Left ventricle myocardium inferior (tissue), 1 donor: ENCODE results near the gene CLASP2. TPM values are rescaled to one million over a fixed set of nuclear protein-coding genes. Genes with fewer than 3 reads are reported as not detected.

Experiments
- DNase-seq: peaks from one replicate; pipeline ENCODE4 v3.0.0-alpha.2; 2020
- H3K27ac ChIP-seq: fragments of 200-600 bp; replicated peaks from 2 replicates; pipeline ENCODE4 v1.8.0; 2021
- H3K27me3 ChIP-seq: fragments of 200-600 bp; 2 replicates; pipeline ENCODE4 v1.8.0; 2021; ENCODE audit warnings: low read depth
- H3K36me3 ChIP-seq: fragments of 200-600 bp; 2 replicates; pipeline ENCODE4 v1.8.0; 2021
- H3K4me1 ChIP-seq: fragments of 200-600 bp; 2 replicates; pipeline ENCODE4 v1.8.0; 2021
- H3K4me3 ChIP-seq: fragments of 200-600 bp; 2 replicates; pipeline ENCODE4 v1.8.0; 2021; ENCODE audit warnings: mild to moderate bottlenecking, moderate library complexity
- H3K9me3 ChIP-seq: fragments of 200-600 bp; replicated peaks from 2 replicates; pipeline ENCODE4 v1.8.0; 2021
- CTCF ChIP-seq: fragments of 200-600 bp; IDR thresholded peaks from 2 replicates; pipeline ENCODE4 v1.8.0; 2021; ENCODE audit warnings: antibody characterized with exemption, mild to moderate bottlenecking, borderline replicate concordance
- intact Hi-C: fragments of 100-400 bp; cut with micrococcal nuclease; formaldehyde crosslinking; loops from one replicate; pipeline ENCODE4 v1.11.0; 2022
- total RNA-seq: library from RNA; stranded (reverse); fragmentation: NEBNext Ultra II Directional; extraction: Animal tissue kit (Norgen Biotek cat#: 25700); gene quantifications from one replicate; pipeline ENCODE4 v1.2.1, GENCODE V29; 2021
- donor health status: DM: no; HTN: yes; CAD: no; lungs with severe emphysema.

CLASP2 gene
- total RNA-seq, 1 donor from 2014 or later: 75.0 TPM

DNA sequence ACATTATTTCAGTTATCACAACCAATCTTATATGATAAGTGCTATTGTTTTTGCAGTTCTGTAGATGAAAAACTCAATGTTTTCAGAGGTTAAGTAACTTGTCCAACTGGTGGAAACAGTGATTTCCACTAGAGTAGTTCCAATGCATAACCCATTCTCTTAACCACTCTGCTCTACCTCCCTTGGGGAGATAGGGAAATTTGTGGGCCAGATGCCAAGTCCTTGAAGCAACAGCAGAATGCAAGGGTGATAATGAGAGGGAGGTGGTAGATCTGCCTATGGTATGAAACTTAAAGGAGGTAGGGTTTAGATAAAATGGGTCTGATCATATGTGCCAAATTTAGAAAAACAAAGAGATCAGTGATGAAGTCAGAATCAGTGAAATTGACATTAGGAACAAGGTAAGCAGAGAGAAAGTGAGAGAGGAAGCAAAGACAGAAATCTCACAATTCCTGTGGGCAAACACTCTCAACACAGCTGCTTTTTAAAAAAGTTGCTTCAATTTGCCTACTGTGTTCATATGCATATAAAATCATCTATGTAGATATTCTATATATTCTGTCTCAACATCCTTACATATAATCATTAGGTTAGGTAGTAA, 227.3 kb downstream of the CLASP2 start:
- no peaks in the 10 kb centered on the region for H3K36me3 ChIP-seq
- H3K4me3 ChIP-seq: no peak overlapping the region
- no peaks in the 10 kb centered on the region for H3K4me1 ChIP-seq
- TF ChIP-seq CTCF: no peak
- no peaks in the 10 kb centered on the region for H3K9me3 ChIP-seq
- intact Hi-C loops: no loop called here
- H3K27me3 ChIP-seq: no peaks in the 10 kb centered on the region
- no peak overlapping the region for H3K27ac ChIP-seq
- no peak for DNase-seq

DNA sequence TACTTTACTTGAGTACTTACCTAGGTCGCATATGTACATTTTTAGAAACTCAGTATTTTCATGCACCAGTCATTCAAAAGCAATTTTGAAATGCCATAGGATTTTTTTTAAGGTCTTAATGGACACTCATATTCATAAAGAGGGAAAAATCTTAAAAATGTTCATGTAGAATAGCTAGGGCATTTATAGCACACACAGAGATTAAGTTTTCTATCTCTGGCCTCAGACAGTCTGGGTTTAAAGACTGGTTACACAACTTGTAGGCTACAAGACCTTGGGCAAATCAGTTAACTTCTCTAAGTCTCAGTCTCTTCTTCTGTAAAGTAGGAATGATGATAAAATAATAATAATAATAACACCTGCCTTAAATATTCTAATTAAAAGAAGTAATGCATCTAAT, 229.4 kb downstream of the CLASP2 start:
- DNase-seq: no peak
- no peaks in the 10 kb centered on the region for H3K36me3 ChIP-seq
- H3K27ac ChIP-seq: no peak overlapping the region
- intact Hi-C loops: no loop called here
- no peaks in the 10 kb centered on the region for H3K4me1 ChIP-seq
- no peak overlapping the region for H3K4me3 ChIP-seq
- no peaks in the 10 kb centered on the region for H3K9me3 ChIP-seq
- no peak for TF ChIP-seq CTCF
- no peaks in the 10 kb centered on the region for H3K27me3 ChIP-seq

- no peak overlapping the region for H3K27ac ChIP-seq
- TF ChIP-seq CTCF: no peak
- H3K4me1 ChIP-seq: no peaks in the 10 kb centered on the region
- DNase-seq: no peak
- no peaks in the 10 kb centered on the region for H3K27me3 ChIP-seq
- H3K36me3 ChIP-seq: no peaks in the 10 kb centered on the region
- no peak overlapping the region for H3K4me3 ChIP-seq
- intact Hi-C loops: no loop called here
- no peaks in the 10 kb centered on the region for H3K9me3 ChIP-seq
Measured at GRCh38 chr3:33488246-33488645, 229.8 kb downstream of the CLASP2 start.

- no peaks in the 10 kb centered on the region for H3K4me1 ChIP-seq
- no peaks in the 10 kb centered on the region for H3K27me3 ChIP-seq
- no peak for DNase-seq
- peaks cover 8% of the 10 kb centered on the region for H3K9me3 ChIP-seq
- no peak for TF ChIP-seq CTCF
- H3K27ac ChIP-seq: no peak overlapping the region
- intact Hi-C loops: no loop called here
- H3K36me3 ChIP-seq: no peaks in the 10 kb centered on the region
- no peak overlapping the region for H3K4me3 ChIP-seq
Measured at GRCh38 chr3:33482111-33482521, 235.9 kb downstream of the CLASP2 start.

GRCh38 chr3:33474896-33475295, 243.2 kb downstream of the CLASP2 start:
- intact Hi-C loops: no loop called here
- no peak overlapping the region for H3K4me3 ChIP-seq
- no peak for TF ChIP-seq CTCF
- no peaks in the 10 kb centered on the region for H3K9me3 ChIP-seq
- H3K27ac ChIP-seq: no peak overlapping the region
- no peaks in the 10 kb centered on the region for H3K36me3 ChIP-seq
- H3K27me3 ChIP-seq: no peaks in the 10 kb centered on the region
- H3K4me1 ChIP-seq: no peaks in the 10 kb centered on the region
- no peak for DNase-seq
